Urothelium cell line (cell line): ENCODE results near the gene PTX4.
A peak's percentile ranks its signal among the peaks of the same experiment; 100 is the strongest.

Experiments used
- DNase-seq: peaks from one replicate; pipeline ENCODE4 v3.0.0; 2011; ENCODE audit warnings: low spot score, mixed read lengths
- FAIRE-seq: peaks from 2 replicates; lab custom pipeline; 2011; peaks lifted over from hg19 to GRCh38; lab: Jason Lieb, UNC

The PTX4 gene

GRCh38 chr16:1501630-1502029, 12.9 kb upstream of the PTX4 start:
- FAIRE-seq: no peak

GRCh38 chr16:1500465-1501150, 11.9 kb upstream of the PTX4 start:
- DNase-seq (no peak), FAIRE-seq (no peak)

More at GRCh38 chr16:1501630-1502029, 12.9 kb upstream of the PTX4 start:
- DNase-seq: no peak

GRCh38 chr16:1499756-1500464, 11.2 kb upstream of the PTX4 start:
- FAIRE-seq: no peak
- DNase-seq: no peak

GRCh38 chr16:1498899-1499676, 10.3 kb upstream of the PTX4 start:
- no peak for DNase-seq
- FAIRE-seq: no peak

- no peak for FAIRE-seq
- DNase-seq: no peak
These were observed 8.4 kb upstream of the PTX4 start for GRCh38 chr16:1497014-1497598.

GRCh38 chr16:1496464-1496863, 7.7 kb upstream of the PTX4 start:
- DNase-seq (no peak), FAIRE-seq (no peak)

- DNase-seq (no peak), FAIRE-seq (no peak)
These were observed 7.1 kb upstream of the PTX4 start for GRCh38 chr16:1495889-1496262.

GRCh38 chr16:1495211-1495888, 6.6 kb upstream of the PTX4 start:
- DNase-seq (no peak), FAIRE-seq (no peak)

GRCh38 chr16:1494711-1495110, 6.0 kb upstream of the PTX4 start:
- FAIRE-seq (no peak), DNase-seq (no peak)

GRCh38 chr16:1494129-1494640, 5.4 kb upstream of the PTX4 start:
- peak; percentile 70 for DNase-seq
- FAIRE-seq: no peak

- no peak for DNase-seq
- peak; percentile 81 for FAIRE-seq
These were observed 5.0 kb upstream of the PTX4 start for GRCh38 chr16:1493746-1494094.

- FAIRE-seq: peak; percentile 74
- DNase-seq: peak; percentile 98
These were observed 4.4 kb upstream of the PTX4 start, which contains the start of gene TELO2 for GRCh38 chr16:1492923-1493745. TELO2 (plus strand) TSS chr16:1493360; CDS start chr16:1494282, 922 bp downstream.

GRCh38 chr16:1492082-1492922, 3.6 kb upstream of the PTX4 start:
- DNase-seq: no peak
- FAIRE-seq: no peak

GRCh38 chr16:1491327-1491726, 2.6 kb upstream of the PTX4 start:
- no peak for FAIRE-seq
- DNase-seq: no peak

- no peak for DNase-seq
- no peak for FAIRE-seq
These were observed 333 bp upstream of the PTX4 start for GRCh38 chr16:1489077-1489476.

- DNase-seq (no peak), FAIRE-seq (no peak)
These were observed 616 bp downstream of the PTX4 start for GRCh38 chr16:1488054-1488601.

- DNase-seq (no peak), FAIRE-seq (no peak)
These were observed 1.2 kb downstream of the PTX4 start for GRCh38 chr16:1487395-1488053.
